GM12878 (cell line): Measurements from ENCODE around the gene GPSM3. TPM values are rescaled to one million over a fixed set of nuclear protein-coding genes. Genes with fewer than 3 reads are reported as not detected.
A peak's percentile ranks its signal among the peaks of the same experiment; 100 is the strongest.

ENCODE experiments used
- BRCA1 ChIP-seq: IDR thresholded peaks from 2 replicates; pipeline ENCODE4 v1.6.1; 2011; ENCODE audit warnings: low read depth, low read length, improper control_type of control experiment
- CHD2 ChIP-seq: IDR thresholded peaks from 2 replicates; pipeline ENCODE4 v1.6.1; 2011; ENCODE audit warnings: low read depth, low read length, improper control_type of control experiment, borderline replicate concordance
- CREM ChIP-seq: IDR thresholded peaks from 2 replicates; pipeline ENCODE4 v1.6.1; 2014; ENCODE audit warnings: antibody characterized with exemption, low read depth
- E4F1 ChIP-seq: fragments of 450-650 bp; IDR thresholded peaks from 2 replicates; pipeline ENCODE4 v1.6.1; 2018; ENCODE audit warnings: borderline replicate concordance, mild to moderate bottlenecking; ENCODE audit not compliant: partially characterized antibody
- EGR1 ChIP-seq, 2 experiments: IDR thresholded peaks; 1 replicate in 1 of 2; 2 replicates in 1 of 2; pipeline ENCODE4 v1.6.1; 2011 to 2012; ENCODE audit warnings: low read depth in 2 of 2, low read length in 2 of 2, borderline replicate concordance in 1 of 2, mild to moderate bottlenecking in 1 of 2, moderate library complexity in 1 of 2
- EZH2 ChIP-seq: IDR thresholded peaks from 2 replicates; pipeline ENCODE4 v1.6.1; 2012; ENCODE audit warnings: low read depth, mild to moderate bottlenecking, control low read depth, inconsistent platforms, low read length, borderline replicate concordance; ENCODE audit not compliant: control insufficient read depth
- FOXK2 ChIP-seq: fragments of 450-650 bp; IDR thresholded peaks from 2 replicates; pipeline ENCODE4 v1.6.1; 2017; ENCODE audit warnings: mild to moderate bottlenecking, moderate library complexity
- IKZF2 ChIP-seq, 2 experiments: fragments of 450-650 bp; IDR thresholded peaks; 2 replicates each; pipeline ENCODE4 v1.6.1; 2017; ENCODE audit warnings: mild to moderate bottlenecking in 2 of 2, moderate library complexity in 2 of 2
- MLLT1 ChIP-seq: fragments of 450-650 bp; IDR thresholded peaks from 2 replicates; pipeline ENCODE4 v1.6.1; 2016; ENCODE audit warnings: mild to moderate bottlenecking
- NFXL1 ChIP-seq: fragments of 450-650 bp; IDR thresholded peaks from 2 replicates; pipeline ENCODE4 v1.6.1; 2017; ENCODE audit warnings: antibody characterized with exemption, mild to moderate bottlenecking, borderline replicate concordance
- NFYA ChIP-seq: IDR thresholded peaks from 2 replicates; pipeline ENCODE4 v1.6.1; 2011; ENCODE audit warnings: low read depth, mild to moderate bottlenecking, low read length, improper control_type of control experiment, borderline replicate concordance
- NR2C1 ChIP-seq: fragments of 450-650 bp; IDR thresholded peaks from 2 replicates; pipeline ENCODE4 v1.6.1; 2017; ENCODE audit warnings: antibody characterized with exemption, mild to moderate bottlenecking, moderate library complexity
- PBX3 ChIP-seq: IDR thresholded peaks from 2 replicates; pipeline ENCODE4 v1.6.1; 2011; ENCODE audit warnings: mild to moderate bottlenecking, low read depth, low read length, moderate library complexity; ENCODE audit not compliant: insufficient replicate concordance
- SIX5 ChIP-seq: IDR thresholded peaks from 2 replicates; pipeline ENCODE4 v1.6.1; 2011; ENCODE audit warnings: mild to moderate bottlenecking, low read depth, low read length, moderate library complexity; ENCODE audit not compliant: severe bottlenecking
- STAT1 ChIP-seq: fragments of 450-650 bp; conservative IDR thresholded peaks from 2 replicates; pipeline ENCODE4 v1.6.1; 2014; ENCODE audit warnings: antibody characterized with exemption, mild to moderate bottlenecking
- TARDBP ChIP-seq: IDR thresholded peaks from 2 replicates; pipeline ENCODE4 v1.6.1; 2016; ENCODE audit warnings: borderline replicate concordance
- YBX1 ChIP-seq: fragments of 450-650 bp; IDR thresholded peaks from 2 replicates; pipeline ENCODE4 v1.6.1; 2016; ENCODE audit warnings: antibody characterized with exemption
- YY1 ChIP-seq: IDR thresholded peaks from 2 replicates; pipeline ENCODE4 v1.6.1; 2011; ENCODE audit warnings: low read depth, mild to moderate bottlenecking, low read length
- ZNF217 ChIP-seq: fragments of 450-650 bp; IDR thresholded peaks from 2 replicates; pipeline ENCODE4 v1.6.1; 2017; ENCODE audit warnings: antibody characterized with exemption, mild to moderate bottlenecking
- ZNF384 ChIP-seq: IDR thresholded peaks from 2 replicates; pipeline ENCODE4 v1.6.1; 2012; ENCODE audit warnings: low read depth, mild to moderate bottlenecking, low read length, improper control_type of control experiment, borderline replicate concordance
- polyA plus RNA-seq, 11 experiments: library from polyadenylated mRNA; depleted of rRNA in 4 of 11; unstranded in 6 of 11; stranded (reverse) in 5 of 11; fragments of >200 nt; fragmentation: Nextera tagmentation in 4 of 11; fragmentation: Illumina TruSeq in 1 of 11; extraction: Ambion mirVana in 4 of 11; extraction: Trizol in 1 of 11; gene quantifications; 1 replicate in 1 of 11; 2 replicates in 10 of 11; pipeline versions ENCODE4 v1.2.1 to v1.2.3, GENCODE V29; 2011 to 2016; ENCODE audit warnings: inconsistent platforms in 2 of 11, missing spikeins in 2 of 11, low read depth in 1 of 11
- total RNA-seq, 4 experiments: library from RNA; depleted of rRNA in 3 of 4; stranded (reverse); fragments of >200 nt in 3 of 4; fragmentation: Illumina TruSeq in 1 of 4; extraction: Trizol in 1 of 4; gene quantifications; 2 replicates each; pipeline versions ENCODE4 v1.2.1 to v1.2.3, GENCODE V29; 2013 to 2021
- TF ChIP-seq, protein P1 (sequence below): IDR thresholded peaks from 2 replicates; pipeline ENCODE4 v1.6.1; 2011; ENCODE audit warnings: low read depth, low read length, improper control_type of control experiment, borderline replicate concordance
- TF ChIP-seq, protein P2 (sequence below): IDR thresholded peaks from 2 replicates; pipeline ENCODE4 v1.6.1; 2012; ENCODE audit warnings: low read depth, low read length, improper control_type of control experiment
- TF ChIP-seq, protein P3 (sequence below): fragments of 450-650 bp; IDR thresholded peaks from 2 replicates; pipeline ENCODE4 v1.6.1; 2016; ENCODE audit warnings: mild to moderate bottlenecking

Gene GPSM3
- total and polyA plus RNA-seq, 10 of the 15 experiments (the other 5 are each of a cell fraction or from before 2014, with no cell fraction given), result 22.0 to 137 (median 113) TPM

DNA sequence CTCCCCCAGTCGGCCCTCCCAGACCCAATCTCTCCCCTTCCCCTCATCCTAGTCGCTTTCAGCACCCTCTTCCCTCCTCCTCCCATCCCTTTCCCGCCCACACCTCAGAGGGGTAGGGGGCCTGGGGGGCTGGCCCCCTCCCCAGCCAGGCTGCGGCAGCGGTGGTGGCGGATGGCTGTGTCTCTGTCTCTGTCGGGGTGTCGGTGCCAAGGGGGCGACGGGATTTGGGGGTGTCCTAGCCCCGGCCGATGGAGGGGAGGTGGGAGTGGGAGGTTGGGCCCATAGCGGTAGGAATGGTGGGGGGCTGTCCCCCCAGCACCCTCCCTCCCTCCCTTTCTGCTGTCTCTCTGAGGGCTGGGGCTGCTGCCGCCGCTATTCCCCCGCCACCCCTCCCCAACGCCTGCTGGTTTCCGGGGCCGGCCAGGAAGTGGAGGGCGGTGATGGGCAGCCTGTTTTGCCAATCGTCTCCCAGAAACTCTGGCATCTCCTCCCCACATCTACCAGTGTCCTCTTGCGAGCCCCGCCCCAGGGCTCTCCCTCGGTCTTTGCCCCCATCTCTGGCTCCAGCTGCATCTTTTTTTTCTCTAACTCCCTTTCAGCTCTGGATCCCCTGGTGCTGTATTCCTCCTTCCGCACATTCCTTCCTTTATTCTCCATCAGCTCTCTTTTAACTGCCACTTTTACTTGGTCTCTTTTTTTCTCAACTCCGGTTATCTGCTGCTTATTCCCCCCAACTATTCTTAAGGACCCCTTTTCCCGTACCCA is 16.6 kb downstream of the GPSM3 start, which contains the start of gene AGPAT1 (continued):
- TF ChIP-seq SIX5, result no peak
- no peak for TF ChIP-seq TARDBP
- no peak for TF ChIP-seq ZNF217
- no peak for TF ChIP-seq NFYA
- peak; percentile 98 for TF ChIP-seq PBX3
- TF ChIP-seq, protein P1, sequence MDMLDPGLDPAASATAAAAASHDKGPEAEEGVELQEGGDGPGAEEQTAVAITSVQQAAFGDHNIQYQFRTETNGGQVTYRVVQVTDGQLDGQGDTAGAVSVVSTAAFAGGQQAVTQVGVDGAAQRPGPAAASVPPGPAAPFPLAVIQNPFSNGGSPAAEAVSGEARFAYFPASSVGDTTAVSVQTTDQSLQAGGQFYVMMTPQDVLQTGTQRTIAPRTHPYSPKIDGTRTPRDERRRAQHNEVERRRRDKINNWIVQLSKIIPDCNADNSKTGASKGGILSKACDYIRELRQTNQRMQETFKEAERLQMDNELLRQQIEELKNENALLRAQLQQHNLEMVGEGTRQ, result no peak
- no peak for TF ChIP-seq FOXK2
- TF ChIP-seq NFXL1, result no peak
- no peak for TF ChIP-seq BRCA1
- TF ChIP-seq EZH2, result no peak
- TF ChIP-seq ZNF384, result peak; percentile 51; the same call in 1 of the 2 replicates
- TF ChIP-seq, protein P2, sequence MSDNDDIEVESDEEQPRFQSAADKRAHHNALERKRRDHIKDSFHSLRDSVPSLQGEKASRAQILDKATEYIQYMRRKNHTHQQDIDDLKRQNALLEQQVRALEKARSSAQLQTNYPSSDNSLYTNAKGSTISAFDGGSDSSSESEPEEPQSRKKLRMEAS, result no peak
- no peak for TF ChIP-seq E4F1
- no peak for TF ChIP-seq EGR1 (IDR thresholded peaks at IDR 0.05; ENCODE audit: borderline replicate concordance in 1 of 2, low read depth in 2 of 2, low read length in 2 of 2)
- TF ChIP-seq NR2C1, result no peak
- TF ChIP-seq, protein P3, sequence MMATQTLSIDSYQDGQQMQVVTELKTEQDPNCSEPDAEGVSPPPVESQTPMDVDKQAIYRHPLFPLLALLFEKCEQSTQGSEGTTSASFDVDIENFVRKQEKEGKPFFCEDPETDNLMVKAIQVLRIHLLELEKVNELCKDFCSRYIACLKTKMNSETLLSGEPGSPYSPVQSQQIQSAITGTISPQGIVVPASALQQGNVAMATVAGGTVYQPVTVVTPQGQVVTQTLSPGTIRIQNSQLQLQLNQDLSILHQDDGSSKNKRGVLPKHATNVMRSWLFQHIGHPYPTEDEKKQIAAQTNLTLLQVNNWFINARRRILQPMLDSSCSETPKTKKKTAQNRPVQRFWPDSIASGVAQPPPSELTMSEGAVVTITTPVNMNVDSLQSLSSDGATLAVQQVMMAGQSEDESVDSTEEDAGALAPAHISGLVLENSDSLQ, result peak; percentile 99
- no peak for TF ChIP-seq STAT1
- TF ChIP-seq CHD2, result peak; percentile 81
- peak; percentile 79; the same call in 1 of the 2 replicates for TF ChIP-seq YBX1
- TF ChIP-seq CREM, result no peak
- no peak for TF ChIP-seq YY1
- TF ChIP-seq IKZF2 (IDR thresholded peaks at IDR 0.05), result no peak
- TF ChIP-seq MLLT1, result peak; percentile 36
